ENCODE results near the gene NRXN3. TPM values are rescaled to one million over a fixed set of nuclear protein-coding genes. Genes with fewer than 3 reads are reported as not detected.

Gene NRXN3
- total RNA-seq, 1 donor from 2014 or later, result not detected

GRCh38 chr14:79197516-79197915 is 1027.3 kb downstream of the NRXN3 start:
- no peak for DNase-seq (ENCODE audit: low read depth in 2 of 2)

GRCh38 chr14:79199217-79199616 is 1029.0 kb downstream of the NRXN3 start:
- no peak for DNase-seq (ENCODE audit: low read depth in 2 of 2)

GRCh38 chr14:79201564-79202207 is 1031.5 kb downstream of the NRXN3 start:
- DNase-seq (ENCODE audit: low read depth in 2 of 2), result no peak

GRCh38 chr14:79204591-79204990 is 1034.4 kb downstream of the NRXN3 start:
- no peak for DNase-seq (ENCODE audit: low read depth in 2 of 2)

- no peak for DNase-seq (ENCODE audit: low read depth in 2 of 2)
Measured at GRCh38 chr14:79209418-79209817, 1039.2 kb downstream of the NRXN3 start.

- no peak for DNase-seq (ENCODE audit: low read depth in 2 of 2)
Measured at GRCh38 chr14:79225815-79226214, 1055.6 kb downstream of the NRXN3 start.

- DNase-seq (ENCODE audit: low read depth in 2 of 2), result no peak
Measured at GRCh38 chr14:79229383-79229909, 1059.3 kb downstream of the NRXN3 start.

- DNase-seq (ENCODE audit: low read depth in 2 of 2), result no peak
Measured at GRCh38 chr14:79242666-79243065, 1072.5 kb downstream of the NRXN3 start.

- no peak for DNase-seq (ENCODE audit: low read depth in 2 of 2)
Measured at GRCh38 chr14:79246173-79246572, 1076.0 kb downstream of the NRXN3 start.

GRCh38 chr14:79248126-79248525 is 1078.0 kb downstream of the NRXN3 start:
- no peak for DNase-seq (ENCODE audit: low read depth in 2 of 2)

- DNase-seq (ENCODE audit: low read depth in 2 of 2), result no peak
Measured at GRCh38 chr14:79248771-79249170, 1078.6 kb downstream of the NRXN3 start.

GRCh38 chr14:79251278-79251677 is 1081.1 kb downstream of the NRXN3 start:
- no peak for DNase-seq (ENCODE audit: low read depth in 2 of 2)

- no peak for DNase-seq (ENCODE audit: low read depth in 2 of 2)
Measured at GRCh38 chr14:79253576-79253975, 1083.4 kb downstream of the NRXN3 start.

- DNase-seq (ENCODE audit: low read depth in 2 of 2), result no peak
Measured at GRCh38 chr14:79254069-79254775, 1084.0 kb downstream of the NRXN3 start.

GRCh38 chr14:79256380-79256779 is 1086.2 kb downstream of the NRXN3 start:
- DNase-seq (ENCODE audit: low read depth in 2 of 2), result no peak

GRCh38 chr14:79260406-79260805 is 1090.2 kb downstream of the NRXN3 start:
- DNase-seq (ENCODE audit: low read depth in 2 of 2), result no peak

- DNase-seq (ENCODE audit: low read depth in 2 of 2), result no peak
Measured at GRCh38 chr14:79265366-79265946, 1095.3 kb downstream of the NRXN3 start.

GRCh38 chr14:79270361-79270760 is 1100.2 kb downstream of the NRXN3 start:
- DNase-seq (ENCODE audit: low read depth in 2 of 2), result no peak

GRCh38 chr14:79271122-79271521 is 1100.9 kb downstream of the NRXN3 start:
- DNase-seq (ENCODE audit: low read depth in 2 of 2), result no peak

- DNase-seq (ENCODE audit: low read depth in 2 of 2), result no peak
Measured at GRCh38 chr14:79274641-79275291, 1104.6 kb downstream of the NRXN3 start.

- DNase-seq (ENCODE audit: low read depth in 2 of 2), result no peak
Measured at GRCh38 chr14:79275292-79275655, 1105.1 kb downstream of the NRXN3 start.

- no peak for DNase-seq (ENCODE audit: low read depth in 2 of 2)
Measured at GRCh38 chr14:79278286-79278797, 1108.2 kb downstream of the NRXN3 start.

Data from lung microvascular endothelial cell (primary cell).